HG03460 (cell line): ENCODE results near the gene TXNDC17.
"Not testable (repeated sequence)": the region's sequence is repeated elsewhere in the genome, so short reads cannot be mapped to it uniquely, and the experiment has no call there.

Source experiments
- ATAC-seq: cut with Tn5 transposase; IDR thresholded peaks from one replicate; pipeline ENCODE4 v1.9.1; 2021; ENCODE audit not compliant: unreplicated experiment

Gene TXNDC17

DNA sequence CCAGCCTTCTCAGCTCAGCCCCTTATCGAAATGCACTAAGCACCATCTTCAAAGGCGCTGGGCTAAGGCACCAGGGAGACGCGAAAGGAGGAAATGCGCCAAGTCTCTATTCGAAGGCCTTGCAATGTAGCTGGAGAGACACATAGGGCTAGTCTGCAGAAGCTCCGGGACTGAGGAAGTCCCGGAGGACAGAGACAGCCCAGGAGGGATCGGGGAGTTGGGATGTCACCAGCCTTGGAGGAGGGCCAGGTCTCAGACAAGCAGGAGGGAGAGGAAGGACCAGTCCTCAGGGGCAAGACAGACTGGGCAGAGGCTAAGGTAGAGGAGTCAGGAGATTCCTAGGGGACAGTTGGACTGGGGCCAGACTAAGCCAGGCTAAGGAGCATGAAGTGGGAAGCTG is 19.2 kb downstream of the TXNDC17 start:
- no peak for ATAC-seq

DNA sequence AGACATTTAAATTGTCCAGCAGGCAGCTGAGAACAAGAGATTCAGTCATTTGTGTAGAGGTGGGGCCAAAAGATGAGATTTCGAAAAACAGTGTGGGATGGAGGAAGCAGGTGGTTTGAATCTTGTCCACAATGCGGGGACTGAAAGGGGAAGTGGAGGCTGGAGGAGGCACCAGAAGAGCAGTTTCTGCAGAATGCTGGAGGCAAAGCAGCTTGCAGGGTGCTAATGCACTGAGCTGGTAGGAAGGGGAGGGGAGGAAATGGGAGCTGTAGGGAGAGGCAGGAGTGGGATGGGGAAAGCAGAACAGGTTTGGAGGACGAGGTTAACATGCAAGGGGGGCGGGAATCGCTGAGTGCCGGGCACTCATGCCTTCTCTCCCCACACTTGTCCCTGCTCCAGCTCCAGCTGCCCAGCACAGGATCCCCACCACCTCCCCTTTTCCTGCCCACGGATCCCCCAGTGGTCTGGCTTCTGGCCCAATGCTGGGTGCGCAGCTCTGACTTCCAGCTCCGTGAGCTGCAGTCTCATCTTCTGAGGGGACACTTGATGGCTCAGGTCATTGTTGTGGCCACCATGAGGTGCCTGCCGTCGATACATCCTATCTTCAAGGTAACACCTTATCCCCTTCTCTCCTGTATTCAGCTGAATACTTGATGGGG is 20.1 kb downstream of the TXNDC17 start:
- peak; percentile 83 for ATAC-seq

DNA sequence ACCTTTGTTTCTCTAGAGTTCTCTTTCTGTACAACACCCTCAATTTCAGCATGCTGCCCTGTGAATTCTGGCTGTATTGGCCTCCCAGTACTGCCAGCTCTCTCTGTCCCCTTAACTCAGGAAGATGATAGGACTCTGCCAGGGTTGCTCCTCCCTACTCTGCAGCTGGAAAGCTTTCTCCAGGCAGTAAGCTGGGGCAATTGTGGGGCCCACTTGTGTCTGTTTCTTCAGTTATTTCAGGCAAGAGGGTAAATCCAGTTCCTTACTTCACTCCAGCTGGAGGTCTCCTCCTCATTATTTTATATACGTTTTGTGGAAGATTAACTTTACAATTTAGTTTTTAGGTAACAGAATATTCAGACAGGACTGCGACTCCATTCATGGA is 20.6 kb downstream of the TXNDC17 start:
- no peak for ATAC-seq

DNA sequence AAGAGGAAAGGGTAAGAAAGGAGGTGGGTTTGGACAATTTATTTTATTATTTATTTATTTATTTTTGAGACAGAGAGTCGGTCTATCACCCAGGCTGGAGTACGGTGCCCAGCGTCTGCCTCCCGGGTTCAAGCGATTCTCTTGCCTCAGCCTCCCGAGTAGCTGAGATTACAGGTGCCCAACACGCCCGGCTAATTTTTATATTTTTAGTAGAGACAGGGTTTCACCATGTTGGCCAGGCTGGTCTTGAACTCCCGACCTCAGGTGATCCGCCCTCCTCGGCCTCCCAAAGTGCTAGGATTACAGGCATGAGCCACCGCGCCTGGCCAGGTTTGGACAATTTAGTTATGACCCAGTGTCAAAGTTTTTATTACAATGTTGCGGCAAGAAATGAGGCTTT is 22.3 kb downstream of the TXNDC17 start:
- not testable (repeated sequence) for ATAC-seq

DNA sequence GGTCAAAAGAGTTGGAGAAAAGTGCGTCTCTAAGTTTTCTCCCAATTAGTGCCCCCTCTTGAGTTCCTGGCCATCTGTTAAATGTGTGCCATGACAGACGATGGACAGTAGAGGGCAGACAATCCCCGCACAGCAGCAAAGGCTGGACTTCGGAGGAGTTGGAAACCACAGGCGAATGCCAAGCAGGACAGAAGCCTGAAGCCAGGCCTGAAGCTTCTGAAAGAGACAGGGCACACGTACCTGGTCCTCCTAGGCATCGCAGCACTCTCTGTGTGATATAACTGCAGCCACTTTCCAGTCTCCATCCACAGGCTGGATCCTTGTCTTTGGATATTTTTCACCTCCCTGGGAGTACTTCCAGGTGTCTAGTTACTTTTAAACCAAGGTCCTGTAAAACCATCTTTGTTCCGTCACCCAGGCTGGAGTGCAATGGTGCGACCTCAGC is 25.2 kb downstream of the TXNDC17 start:
- no peak for ATAC-seq

DNA sequence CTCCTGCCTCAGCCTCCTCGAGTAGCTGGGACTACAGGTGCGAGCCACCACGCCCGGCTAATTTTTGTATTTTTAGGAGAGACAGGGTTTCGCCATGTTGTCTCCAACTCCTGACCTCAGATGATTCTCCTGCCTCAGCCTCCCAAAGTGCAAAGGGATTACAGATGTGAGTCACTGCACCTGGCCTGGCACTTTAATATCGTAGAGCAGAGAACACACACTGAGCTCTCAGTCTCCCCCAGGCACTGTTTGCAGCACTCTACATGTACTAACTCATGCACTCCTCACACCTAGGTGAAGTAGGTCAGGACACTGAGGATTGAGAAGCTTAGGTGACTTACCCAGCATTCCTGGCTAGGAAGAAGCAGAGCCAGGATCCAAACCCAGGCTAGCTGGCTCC is 25.7 kb downstream of the TXNDC17 start:
- no peak for ATAC-seq

DNA sequence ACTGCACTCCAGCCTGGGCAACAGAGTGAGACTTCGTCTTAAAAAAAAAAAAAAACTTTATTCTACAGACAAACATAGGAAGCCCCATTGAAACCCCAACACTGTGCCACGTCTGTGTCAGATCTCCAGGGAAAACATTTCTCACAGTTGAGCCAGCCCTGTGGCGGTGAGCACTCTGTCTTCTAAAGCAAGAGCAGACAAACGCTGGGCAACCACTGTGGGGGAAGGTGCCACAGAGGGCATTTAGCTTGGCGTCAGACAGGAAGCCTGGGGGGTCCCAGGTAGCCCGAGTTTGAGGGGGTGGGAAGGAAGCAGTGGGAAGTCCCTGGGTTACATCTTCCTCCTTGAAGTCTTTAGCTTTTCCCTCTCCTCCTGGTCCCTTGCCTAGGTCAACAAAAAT is 26.7 kb downstream of the TXNDC17 start:
- no peak for ATAC-seq

DNA sequence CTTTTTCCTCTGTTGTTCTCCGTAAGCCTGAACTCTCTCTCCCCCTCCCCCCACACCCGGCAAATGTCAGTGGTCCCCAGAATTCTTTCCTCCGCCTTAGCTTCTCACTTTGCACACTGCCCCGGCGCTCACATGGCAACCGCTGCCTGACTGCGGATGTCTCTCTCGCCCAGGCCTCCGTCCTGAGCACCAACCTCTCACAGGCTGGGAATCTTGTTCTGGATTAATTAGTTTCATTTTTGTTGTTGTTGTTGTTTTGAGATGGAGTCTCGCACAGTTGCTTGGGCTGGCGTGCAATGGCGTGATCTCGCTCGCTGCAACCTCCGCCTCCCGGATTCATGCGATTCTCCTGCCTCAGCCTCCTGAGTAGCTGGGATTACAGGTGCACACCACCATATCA is 27.4 kb downstream of the TXNDC17 start:
- ATAC-seq = no peak

DNA sequence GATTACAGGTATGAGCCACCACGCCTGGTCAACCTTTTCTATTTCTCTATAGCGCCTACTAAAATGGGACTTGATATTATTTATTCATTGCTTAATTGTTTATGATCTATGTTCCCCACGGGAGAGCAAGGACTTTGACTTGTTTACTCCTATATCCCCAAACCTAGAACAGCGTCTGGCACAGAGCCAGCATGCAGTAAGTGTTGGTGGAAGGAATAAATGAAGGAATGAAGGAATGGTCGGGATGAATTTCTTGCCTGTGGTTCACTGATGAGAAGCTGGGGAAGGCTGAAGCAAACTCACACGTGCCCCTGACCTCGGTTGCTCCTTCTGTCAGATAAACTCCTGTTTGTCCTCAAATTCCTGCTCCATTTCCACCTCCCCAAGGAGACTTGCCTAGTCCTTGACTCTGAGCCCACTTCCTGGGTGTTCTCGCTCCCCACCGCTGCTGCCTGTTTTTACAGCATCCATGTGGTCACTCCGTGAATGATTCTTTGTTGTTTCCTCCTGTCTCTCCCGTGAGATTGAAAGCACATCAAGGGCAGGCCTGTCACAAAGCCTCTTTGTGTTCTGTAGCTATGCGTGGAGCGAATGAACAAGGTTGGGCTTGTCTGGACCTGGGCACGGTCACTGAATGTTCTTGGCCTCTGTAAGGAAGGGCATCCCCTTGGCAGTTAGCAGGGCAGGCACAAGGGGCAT is 28.0 kb downstream of the TXNDC17 start:
- no peak for ATAC-seq

DNA sequence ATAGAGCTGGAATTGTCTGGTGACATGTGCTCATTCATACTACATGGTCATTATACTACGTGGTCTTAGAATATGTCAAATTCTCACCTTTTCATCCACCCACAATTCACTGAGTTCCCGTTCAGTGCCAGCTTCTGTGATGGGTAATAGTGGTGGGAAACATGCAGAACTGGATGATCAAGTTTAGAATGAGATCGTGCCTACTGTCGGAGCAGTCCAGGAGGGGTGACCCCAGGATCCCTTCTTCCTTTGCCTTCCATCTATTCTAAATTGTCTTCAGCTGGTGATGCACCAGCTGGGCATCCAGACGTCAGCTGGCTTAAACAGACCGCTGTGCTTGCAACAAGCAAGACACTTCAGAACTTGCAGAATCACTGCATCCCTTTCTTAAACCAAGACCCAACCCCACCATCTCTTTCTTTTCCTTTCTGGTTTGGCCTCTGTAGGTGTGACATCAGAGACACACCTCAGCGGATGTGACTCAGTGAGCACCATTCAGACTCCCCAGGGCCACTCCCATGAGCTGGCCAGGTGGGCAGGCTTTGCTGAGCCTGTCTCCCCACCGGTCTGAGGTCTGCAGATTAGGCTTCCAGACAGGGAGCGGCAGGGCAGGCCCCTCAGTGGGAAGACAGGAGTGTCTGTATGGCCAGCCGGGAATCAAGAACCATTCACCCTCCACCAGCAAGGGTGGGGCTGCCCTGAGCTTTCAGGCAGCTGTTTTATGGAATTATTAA is 28.8 kb downstream of the TXNDC17 start:
- no peak for ATAC-seq

DNA sequence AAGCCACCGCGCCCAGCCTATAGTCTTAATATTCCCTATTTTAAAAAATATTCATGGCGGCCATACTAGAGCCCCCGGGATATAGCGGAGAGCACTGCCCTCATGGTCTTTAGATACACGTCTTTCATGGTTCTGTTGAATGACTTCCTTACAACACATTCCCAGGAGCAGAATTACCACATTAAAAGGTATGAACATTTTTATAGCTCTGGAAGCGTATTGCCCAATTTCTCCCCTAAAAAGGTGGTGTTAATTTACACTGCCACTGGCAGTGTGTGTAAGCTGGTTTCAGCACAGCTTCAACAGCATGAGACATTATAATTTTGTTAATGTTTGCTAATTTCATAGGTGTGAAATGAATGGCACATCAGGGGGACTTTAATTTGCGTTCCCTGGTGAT is 29.7 kb downstream of the TXNDC17 start:
- ATAC-seq = no peak

DNA sequence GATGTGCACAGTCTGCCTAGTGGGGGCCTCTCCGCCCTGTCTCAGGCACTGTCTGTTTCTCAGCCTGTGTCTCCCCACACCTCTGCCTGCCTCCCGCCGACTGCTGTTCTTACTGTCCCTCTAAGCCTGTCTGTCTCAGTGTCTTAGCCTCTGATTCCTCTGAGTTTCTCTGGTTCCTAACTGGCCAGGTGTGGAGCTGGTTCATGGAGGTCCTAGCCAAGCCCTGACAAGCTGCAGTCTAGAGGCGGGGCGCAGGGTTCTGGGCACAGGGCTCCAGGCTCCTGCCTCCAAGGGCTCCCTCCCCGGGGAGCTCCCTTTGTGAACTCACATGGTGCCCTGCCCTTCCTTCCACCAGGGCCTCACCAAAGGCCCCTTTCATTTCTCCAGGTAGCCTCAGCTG is 30.1 kb downstream of the TXNDC17 start:
- ATAC-seq = no peak

DNA sequence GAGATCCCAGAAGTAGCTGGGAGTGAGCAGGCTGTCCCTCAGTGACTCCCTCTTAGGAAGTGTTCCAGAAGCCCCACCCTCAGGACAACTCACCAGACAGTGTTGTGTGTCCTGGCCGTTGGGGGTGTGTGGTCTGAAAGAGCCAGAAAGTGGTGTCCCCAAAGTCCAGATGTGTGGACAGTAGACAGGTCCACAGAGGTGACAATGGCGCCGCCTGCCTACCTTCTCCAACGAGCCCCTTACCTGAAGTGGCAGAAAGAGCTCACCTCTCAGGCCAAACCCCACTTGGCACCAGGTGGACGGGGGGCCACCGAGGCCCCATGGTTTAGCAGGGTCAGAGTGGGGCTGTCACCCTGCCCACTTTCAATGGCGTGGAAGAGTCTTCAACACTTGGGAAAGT is 30.6 kb downstream of the TXNDC17 start:
- no peak for ATAC-seq

DNA sequence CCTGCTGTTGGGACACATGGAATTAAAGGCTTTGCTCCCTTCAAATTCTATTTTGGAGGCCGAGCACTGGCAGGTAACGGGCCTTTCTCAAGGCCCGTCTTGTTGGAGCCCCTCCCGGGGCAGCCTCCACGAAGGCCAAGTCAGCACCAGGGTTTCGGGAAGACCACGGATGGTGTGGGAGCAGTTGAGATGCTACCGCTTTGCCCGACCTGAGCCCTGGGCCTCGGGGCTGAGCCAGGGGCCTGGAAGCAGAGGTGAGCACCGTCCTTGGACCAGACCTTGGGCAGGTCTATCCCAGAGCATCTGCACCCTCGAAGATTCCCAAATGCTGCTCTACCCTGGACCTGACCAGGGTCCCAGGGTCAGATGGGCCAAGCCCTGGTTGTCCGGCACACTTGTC is 33.7 kb downstream of the TXNDC17 start:
- ATAC-seq = no peak

DNA sequence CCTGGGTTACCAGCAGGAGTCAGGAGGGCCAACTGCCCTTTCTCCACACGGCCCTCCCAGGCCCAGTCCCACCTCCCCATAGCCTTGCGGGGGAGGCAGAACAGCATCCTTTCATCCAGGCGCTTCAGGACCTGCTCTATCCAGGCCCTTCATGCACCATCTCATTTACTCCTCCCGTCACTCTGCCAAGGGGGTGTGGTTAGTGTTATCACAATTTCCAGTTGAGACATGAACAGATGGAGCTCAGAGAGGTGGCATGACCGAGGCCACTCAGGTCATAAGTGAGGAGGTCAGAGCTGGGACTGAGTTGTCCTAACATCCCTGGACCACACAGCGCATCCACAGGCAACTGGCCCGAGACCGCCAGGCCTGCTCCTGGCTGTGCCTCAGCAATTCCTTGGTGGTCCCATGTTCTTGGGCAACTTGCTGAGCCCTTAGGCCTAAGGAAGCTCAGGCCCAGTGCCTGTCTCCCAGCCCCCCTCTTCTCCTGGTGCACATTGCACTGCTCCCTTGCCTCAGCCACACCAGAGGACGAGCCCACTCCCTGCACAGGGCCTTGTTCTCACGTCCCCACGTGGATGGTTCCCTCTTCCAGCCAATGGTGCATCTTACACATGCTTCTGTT is 34.5 kb downstream of the TXNDC17 start:
- ATAC-seq = no peak

DNA sequence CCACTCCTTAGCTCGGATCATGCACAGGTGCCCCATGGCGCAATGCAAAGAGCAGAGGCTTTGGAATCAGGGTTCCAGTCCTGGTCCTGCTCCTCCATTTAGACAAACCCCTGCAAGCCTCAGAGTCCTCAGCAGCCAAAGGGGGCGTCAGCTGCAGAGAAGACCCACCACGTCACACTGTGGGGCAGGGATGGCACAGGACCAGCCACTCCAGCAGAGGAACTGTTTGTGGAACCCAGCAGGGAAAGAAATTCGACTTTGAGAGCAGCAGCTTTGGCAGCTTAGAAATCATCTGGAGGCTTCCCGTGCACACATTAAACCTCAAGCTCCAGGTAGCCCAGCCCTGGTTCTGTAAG is 35.9 kb downstream of the TXNDC17 start:
- ATAC-seq = no peak

DNA sequence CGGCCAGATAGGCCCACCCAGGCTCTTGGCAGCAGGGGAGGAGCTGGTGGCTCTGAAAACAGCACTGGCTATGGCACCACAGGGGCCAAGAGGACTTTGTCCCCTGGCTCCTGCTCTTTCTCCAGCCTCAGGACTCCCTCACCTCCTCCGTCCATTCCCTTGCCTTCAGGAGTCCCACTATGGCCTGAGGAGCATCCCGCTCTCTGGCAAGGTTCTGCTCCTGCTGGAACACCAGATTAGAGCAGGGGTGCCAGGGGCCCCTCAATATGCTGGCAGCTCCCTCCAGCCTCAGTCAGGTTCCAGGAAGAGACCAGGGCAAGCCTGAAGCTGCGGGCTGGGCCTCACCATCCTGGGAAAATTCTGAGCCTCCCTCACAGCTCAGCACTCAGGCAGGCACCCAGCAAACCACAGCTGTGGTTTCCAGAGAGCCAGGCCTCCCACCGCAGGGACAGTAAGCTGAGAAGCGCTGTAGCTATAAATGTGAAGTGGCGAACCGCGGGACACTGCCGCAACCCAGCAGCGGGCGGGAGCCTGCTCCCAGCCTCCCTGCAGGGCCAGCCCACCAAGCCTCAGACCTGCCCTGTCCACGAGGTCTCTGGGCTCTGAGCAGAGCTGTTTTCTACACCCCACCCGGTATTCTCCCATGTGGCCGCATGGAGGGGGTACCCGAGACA is 36.4 kb downstream of the TXNDC17 start:
- ATAC-seq = no peak

DNA sequence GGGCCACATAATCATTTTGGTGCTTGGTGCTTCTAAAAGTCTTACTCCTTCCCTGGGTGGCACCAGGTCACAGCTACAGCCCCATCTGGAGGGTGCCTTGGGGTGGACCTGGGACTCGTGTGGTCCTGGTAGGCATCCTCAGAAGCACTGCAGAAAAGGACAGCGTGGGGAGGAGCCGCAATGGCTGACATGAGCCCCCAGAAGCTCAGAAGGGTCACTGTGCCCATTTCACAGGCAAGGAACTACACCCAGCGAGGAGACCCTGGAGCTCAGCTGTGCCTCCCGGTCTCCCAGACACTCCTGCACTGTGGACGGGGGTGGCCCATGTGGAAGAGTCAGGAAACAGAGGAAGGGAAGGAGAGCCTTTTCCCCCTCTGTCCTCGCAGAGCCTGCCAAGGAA is 37.1 kb downstream of the TXNDC17 start:
- ATAC-seq = no peak

DNA sequence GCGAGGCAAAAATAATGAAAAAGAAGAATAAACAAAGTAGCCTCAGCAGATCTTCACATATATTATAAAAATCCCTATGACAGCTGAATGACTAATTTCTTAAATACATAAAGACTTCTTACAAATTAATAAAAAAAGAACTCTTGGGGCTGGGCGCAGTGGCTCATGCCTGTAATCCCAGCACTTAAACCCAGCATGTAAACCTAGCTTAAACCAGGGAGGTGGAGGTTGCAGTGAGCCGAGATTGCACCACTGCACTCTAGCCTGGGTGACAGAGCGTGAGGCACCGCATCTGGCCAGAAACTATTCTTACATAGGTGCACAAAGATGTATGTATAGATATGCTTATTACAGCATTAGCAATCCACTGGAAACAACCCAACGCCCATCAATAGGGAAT is 38.4 kb downstream of the TXNDC17 start:
- no peak for ATAC-seq

DNA sequence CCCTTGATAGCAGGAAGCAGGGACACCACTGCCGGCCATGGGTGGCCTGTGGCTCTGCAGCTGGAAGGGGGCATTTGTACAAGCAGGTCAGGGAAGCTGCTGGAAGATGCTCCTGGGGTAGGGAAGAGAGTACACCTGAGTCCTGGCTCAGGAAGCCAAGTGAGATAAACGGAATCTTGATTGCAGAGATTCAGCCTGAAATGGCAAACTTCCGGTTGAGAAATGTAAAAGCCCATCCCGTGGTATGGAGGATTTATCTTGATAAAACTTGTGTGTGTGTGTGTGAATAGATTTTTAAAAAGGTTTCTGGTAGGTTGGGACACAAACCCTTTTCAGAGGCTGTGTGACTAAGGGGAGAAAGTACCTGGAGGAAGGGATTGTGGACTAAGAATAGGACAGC is 40.3 kb downstream of the TXNDC17 start:
- no peak for ATAC-seq

DNA sequence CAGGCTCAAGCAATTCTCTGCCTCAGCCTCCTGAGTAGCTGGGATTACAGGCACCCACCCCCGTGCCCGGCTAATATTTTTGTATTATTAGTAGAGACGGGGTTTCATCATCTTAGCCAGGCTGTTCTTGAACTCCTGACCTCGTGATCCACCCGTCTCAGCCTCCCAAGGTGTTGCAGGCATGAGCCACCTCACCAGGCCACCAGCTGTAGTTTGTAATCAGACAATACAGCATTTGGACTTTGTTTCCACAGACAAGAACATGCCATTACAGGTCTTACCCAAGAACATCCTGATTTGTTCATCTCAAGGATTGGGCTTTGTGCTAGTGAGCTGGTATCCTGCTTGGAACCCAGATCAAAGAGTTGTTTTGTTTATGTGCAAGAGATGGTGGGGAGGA is 40.8 kb downstream of the TXNDC17 start:
- no peak for ATAC-seq
